HL-60/S4 treated with phorbol 12-myristate 13-acetate at 8.2 ng/mL for 4 days and 3 days (cell line): Measurements from ENCODE around the gene NPAT.
"Not testable (repeated sequence)": the region's sequence is repeated elsewhere in the genome, so short reads cannot be mapped to it uniquely, and the experiment has no call there.

Source experiments
- in situ Hi-C: fragments of 300-500 bp; cut with MboI; formaldehyde crosslinking; loops from 2 replicates; pipeline ENCODE4 v1.15.0; 2022; ENCODE audit warnings: low sequenced_read_pairs

Gene NPAT

GRCh38 chr11:108162878-108163277 is 59.6 kb downstream of the NPAT start:
- in situ Hi-C loops = not testable (repeated sequence)

- in situ Hi-C loops = no loop called here
These were observed 61.4 kb downstream of the NPAT start for GRCh38 chr11:108160970-108161566.

DNA sequence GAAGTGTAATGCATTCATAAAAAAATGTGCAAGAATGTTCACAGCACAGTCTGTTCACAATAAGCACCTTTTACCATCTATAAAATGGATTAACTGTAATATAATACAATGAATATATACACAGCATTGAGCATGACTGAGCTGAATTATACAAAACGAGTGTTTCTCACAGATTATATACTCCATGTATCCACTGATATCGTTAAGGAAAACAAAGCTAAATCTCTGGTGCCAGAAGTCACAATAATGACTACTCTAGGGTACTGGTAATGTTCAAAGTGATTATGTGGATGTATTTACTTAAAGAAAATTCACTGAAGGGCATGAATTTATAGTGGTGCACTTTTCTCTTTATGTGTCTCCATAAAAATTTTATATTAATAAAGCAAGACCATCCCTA is 67.8 kb downstream of the NPAT start:
- in situ Hi-C loops = no loop called here

- in situ Hi-C loops = loop anchor here (25.0 kb wide), 2 partner anchors 89 to 189 kb away; no protein-coding TSS in a partner anchor
These were observed 73.9 kb downstream of the NPAT start for GRCh38 chr11:108148556-108148955.

- in situ Hi-C loops = loop anchor here (25.0 kb wide), 2 partner anchors 90 to 190 kb away; no protein-coding TSS in a partner anchor
These were observed 75.3 kb downstream of the NPAT start for GRCh38 chr11:108147150-108147549.

- in situ Hi-C loops = loop anchor here (25.0 kb wide), 2 partner anchors 93 to 193 kb away; no protein-coding TSS in a partner anchor
These were observed 77.8 kb downstream of the NPAT start for GRCh38 chr11:108144615-108145014.

DNA sequence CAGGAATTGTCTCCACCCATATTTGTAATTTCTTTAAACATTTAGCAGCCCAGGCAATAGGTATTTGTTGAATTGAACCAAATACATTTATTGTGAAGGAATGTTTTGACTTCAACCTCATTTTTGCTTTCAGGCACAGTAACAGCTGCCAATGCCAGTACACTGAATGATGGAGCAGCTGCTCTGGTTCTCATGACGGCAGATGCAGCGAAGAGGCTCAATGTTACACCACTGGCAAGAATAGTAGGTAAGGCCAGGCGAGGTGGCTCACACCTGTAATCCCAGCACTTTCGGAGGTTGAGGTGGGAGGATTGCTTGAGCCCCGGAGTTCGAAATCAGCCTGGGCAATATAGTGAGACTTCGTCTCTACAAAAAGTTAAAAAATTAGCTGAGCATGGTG is 80.1 kb downstream of the NPAT start:
- in situ Hi-C loops = loop anchor here (25.0 kb wide), 2 partner anchors 95 to 195 kb away; no protein-coding TSS in a partner anchor

DNA sequence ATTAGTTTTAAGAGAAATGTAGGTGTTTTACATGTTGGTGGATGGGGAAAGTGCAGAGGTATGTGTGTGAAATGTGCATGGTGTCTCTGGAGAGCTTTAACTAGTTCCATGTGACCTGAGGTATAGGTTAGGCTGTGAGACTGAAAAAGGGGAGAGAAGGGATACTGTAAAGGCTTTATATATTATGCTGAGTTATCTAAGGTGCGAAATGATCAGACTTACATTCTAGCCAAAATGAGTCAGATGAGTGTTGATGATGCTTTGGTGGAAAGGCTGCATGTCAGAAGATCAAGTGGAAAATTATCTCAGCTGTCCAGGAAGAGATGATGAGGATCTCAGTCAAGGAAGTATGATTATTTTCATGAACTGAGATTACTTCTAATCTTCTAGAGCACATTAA is 85.2 kb downstream of the NPAT start:
- in situ Hi-C loops = loop anchor here (25.0 kb wide), 2 partner anchors 100 to 200 kb away; no protein-coding TSS in a partner anchor

DNA sequence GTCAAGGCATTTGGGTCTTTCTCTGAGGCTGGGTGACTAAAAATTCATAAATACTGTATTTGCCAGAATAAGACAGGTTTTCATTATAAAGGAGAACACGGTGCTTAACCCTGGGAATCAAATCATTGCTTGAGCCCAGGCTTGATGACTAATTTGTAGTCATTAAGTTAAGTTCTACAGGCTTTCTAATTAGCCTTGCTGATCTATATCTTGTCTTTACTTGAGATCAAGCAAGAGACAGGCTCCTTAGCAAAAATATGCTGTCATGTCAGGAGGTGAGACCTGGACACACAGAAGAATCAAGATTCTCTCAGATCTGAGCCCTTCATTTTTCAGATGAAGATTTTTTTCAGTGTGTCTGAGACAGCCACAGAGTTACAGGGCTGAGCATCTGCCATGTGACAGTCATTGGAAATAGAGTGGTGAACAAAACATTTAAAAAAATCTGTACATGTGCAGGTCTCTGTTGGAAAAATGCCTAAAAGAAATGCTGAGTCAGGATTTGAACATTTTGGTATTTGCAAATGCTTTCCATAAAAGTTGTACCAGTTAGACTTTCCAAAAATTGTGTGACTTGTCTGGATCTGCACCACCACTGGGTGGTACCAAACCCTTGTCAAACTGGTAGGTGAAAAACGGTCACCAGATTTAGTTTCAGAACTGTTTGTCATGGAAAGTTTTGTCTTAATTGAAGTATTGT is 86.4 kb downstream of the NPAT start:
- in situ Hi-C loops = loop anchor here (25.0 kb wide), 2 partner anchors 101 to 201 kb away; no protein-coding TSS in a partner anchor

GRCh38 chr11:108132993-108133538 is 89.4 kb downstream of the NPAT start:
- in situ Hi-C loops = loop anchor here (25.0 kb wide), 2 partner anchors 104 to 204 kb away; no protein-coding TSS in a partner anchor

GRCh38 chr11:108131993-108132392 is 90.4 kb downstream of the NPAT start:
- in situ Hi-C loops = loop anchor here (25.0 kb wide), 2 partner anchors 105 to 205 kb away; no protein-coding TSS in a partner anchor

GRCh38 chr11:108128772-108129171 is 93.7 kb downstream of the NPAT start:
- in situ Hi-C loops = loop anchor here (25.0 kb wide), 2 partner anchors 109 to 209 kb away; no protein-coding TSS in a partner anchor

DNA sequence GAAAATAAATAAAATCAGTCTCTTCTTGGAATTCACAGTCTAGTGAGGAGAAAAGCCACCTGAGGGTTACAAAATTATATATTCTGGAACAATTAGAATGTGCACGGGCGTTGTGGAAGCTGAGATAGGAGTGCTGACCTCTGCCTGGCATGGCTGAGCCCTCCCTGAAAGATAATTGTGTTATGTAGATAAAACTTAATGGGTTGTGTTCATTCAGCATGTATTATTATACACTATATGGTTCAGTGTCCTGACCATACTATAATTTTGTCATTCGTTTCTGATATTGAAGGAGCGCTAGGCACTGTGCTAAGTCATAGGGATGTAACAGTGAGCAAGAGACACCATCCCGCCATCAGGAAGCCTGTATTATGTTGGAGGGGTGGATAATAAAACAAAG is 97.3 kb downstream of the NPAT start:
- in situ Hi-C loops = loop anchor here (25.0 kb wide), 2 partner anchors 112 to 212 kb away; no protein-coding TSS in a partner anchor

DNA sequence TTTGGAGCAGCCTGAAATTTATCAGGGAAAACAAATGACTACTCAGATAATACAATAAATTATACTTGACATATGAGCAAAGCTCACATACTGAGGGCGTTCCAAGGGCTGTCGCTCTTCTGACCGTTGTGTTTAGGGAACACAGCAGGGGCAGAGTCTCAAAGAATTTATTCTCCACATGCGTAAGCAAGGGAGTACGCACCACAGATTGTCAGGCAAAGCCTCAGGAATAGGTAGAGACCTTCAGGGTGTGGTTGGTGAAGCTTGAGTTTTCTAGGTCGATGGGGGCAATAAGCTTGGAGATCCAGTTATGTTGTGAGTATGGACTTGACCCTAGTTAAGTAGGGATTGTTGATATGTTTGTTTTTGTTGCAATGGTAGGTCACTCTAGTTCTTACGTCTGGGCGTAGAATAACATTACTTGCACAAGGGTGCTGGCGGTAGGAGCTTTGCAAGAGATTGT is 100.2 kb downstream of the NPAT start:
- in situ Hi-C loops = loop anchor here (25.0 kb wide), 1 partner anchor 540 kb away; the partner anchor contains the start of gene DDX10

- in situ Hi-C loops = loop anchor here (25.0 kb wide), 1 partner anchor 541 kb away; the partner anchor contains the start of gene DDX10
These were observed 100.9 kb downstream of the NPAT start, which contains the start of gene ACAT1 for GRCh38 chr11:108121274-108122155. Gene ACAT1 (plus strand): TSS chr11:108121567. CDS start chr11:108121607, 40 bp downstream.

- in situ Hi-C loops = loop anchor here (25.0 kb wide), 1 partner anchor 541 kb away; the partner anchor contains the start of gene DDX10
These were observed 101.5 kb downstream of the NPAT start for GRCh38 chr11:108120936-108121273.

DNA sequence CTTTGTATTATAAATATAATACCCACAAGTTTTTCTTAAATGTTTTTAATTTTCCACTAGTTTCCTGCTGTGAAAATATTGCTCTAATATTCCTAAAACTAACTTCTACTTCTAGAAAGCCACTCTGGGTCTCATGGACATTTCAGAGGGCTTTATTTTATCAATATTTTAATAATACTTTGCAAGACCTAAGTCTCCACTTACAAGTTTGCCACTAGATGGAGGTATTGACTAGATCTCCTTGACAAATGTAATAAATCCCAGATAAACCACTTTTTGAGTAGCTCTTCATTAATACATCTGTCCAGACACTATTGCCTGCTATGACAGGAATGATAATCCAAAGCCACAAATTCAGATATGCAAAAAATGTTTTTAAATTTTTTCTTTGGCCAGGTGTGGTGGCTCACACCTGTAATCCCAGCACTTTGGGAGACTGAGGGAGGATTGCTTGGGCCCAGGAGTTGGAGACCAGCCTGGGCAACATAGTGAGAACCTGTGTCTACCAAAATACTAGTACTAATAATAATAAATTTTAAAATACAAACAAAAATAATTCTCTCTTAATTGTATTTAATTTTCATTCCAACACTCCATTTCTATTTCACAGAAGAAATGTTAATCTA is 104.6 kb downstream of the NPAT start:
- in situ Hi-C loops = loop anchor here (25.0 kb wide), 1 partner anchor 544 kb away; the partner anchor contains the start of gene DDX10

DNA sequence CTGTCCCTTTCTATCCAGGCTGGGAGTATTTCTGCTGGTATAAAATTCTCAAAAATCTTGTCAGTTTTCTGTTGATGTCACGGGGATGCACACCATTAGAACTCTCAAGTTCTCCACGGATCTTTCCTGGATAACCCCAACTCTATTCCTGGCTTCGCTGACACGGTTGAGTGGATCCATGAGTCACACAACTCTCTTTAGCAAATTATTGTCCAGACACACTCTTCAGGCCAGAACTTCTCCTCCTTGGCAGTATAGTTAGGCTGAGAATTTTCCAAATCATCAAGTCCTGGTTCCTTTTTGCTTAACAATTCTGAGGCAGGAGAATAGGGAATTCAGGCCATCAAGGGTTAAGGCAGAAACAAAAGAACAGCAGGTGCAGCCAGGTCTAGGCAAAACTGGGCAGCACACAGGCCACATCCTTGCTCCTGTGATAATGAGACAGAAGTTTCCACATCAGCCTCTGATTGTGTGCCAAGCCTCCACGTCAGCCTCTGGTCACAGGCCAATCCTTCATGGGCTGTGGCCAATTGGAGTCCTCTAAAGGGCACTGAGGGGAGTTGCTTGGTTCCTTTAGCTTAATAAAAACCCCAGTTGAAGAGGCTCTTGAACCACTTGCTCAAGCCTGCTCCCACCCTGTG is 106.8 kb downstream of the NPAT start:
- in situ Hi-C loops = loop anchor here (25.0 kb wide), 1 partner anchor 547 kb away; the partner anchor contains the start of gene DDX10

GRCh38 chr11:108112057-108112456 is 110.4 kb downstream of the NPAT start:
- in situ Hi-C loops = loop anchor here (25.0 kb wide), 1 partner anchor 550 kb away; the partner anchor contains the start of gene DDX10
